Uterus (tissue), 4 donors: Measurements from ENCODE around the gene CMKLR1. TPM values are rescaled to one million over a fixed set of nuclear protein-coding genes. Genes with fewer than 3 reads are reported as not detected.

Source experiments
- DNase-seq, 2 donors: peaks; one replicate each; pipeline ENCODE4 v3.0.0-alpha.2; 2019 to 2020
- H3K27ac ChIP-seq, 2 donors: fragments of 200-600 bp; sonication (generic); 1 replicate in 1 of 2; 2 replicates in 1 of 2; pipeline ENCODE4 v1.5.1; 2016 to 2018
- H3K27me3 ChIP-seq, 2 donors: fragments of 200-600 bp; sonication (generic); one replicate each; pipeline ENCODE4 v1.5.1; 2018 to 2019; ENCODE audit warnings: control low read depth in 1 of 2
- H3K36me3 ChIP-seq, 2 donors: fragments of 200-600 bp; sonication (generic); one replicate each; pipeline ENCODE4 v1.5.1; 2019; ENCODE audit warnings: control low read depth in 1 of 2
- H3K4me1 ChIP-seq, 2 donors: fragments of 200-600 bp; sonication (generic); one replicate each; pipeline ENCODE4 v1.5.1; 2018 to 2019; ENCODE audit warnings: control low read depth in 1 of 2
- H3K4me3 ChIP-seq, 2 donors: fragments of 200-600 bp; sonication (generic); 1 replicate in 1 of 2; 2 replicates in 1 of 2; pipeline ENCODE4 v1.5.1; 2018 to 2019; ENCODE audit warnings: mild to moderate bottlenecking in 1 of 2
- H3K9me3 ChIP-seq, 2 donors: fragments of 200-600 bp; sonication (generic); one replicate each; pipeline ENCODE4 v1.5.1; 2019; ENCODE audit warnings: control low read depth in 1 of 2
- POLR2A ChIP-seq, 2 donors: fragments of 450-650 bp; IDR thresholded peaks; one replicate each; pipeline ENCODE4 v1.6.1; 2016; ENCODE audit warnings: antibody characterized with exemption in 2 of 2, mild to moderate bottlenecking in 1 of 2, moderate library complexity in 1 of 2
- intact Hi-C: fragments of 100-400 bp; cut with DNase I; formaldehyde crosslinking; loops from one replicate; pipeline ENCODE4 v1.15.1; 2023; ENCODE audit warnings: low total_unique reads
- total RNA-seq, 4 donors: library from RNA; depleted of rRNA in 3 of 4; stranded (reverse); fragments of >200 nt in 3 of 4; gene quantifications; one replicate each; pipeline versions ENCODE4 v1.1.0 to v1.2.4, GENCODE V29; 2014 to 2023
- TF ChIP-seq, protein P1 (sequence below), 4 experiments: fragments of 200-600 bp in 2 of 4; fragments of 450-650 bp in 2 of 4; sonication (generic) in 2 of 4; IDR thresholded peaks; one replicate each; pipeline ENCODE4 v1.5.1; 2016 to 2019; ENCODE audit warnings: antibody characterized with exemption in 4 of 4, mild to moderate bottlenecking in 2 of 4, moderate library complexity in 1 of 4
- donor health status: DM: yes; HTN: yes; CAD: no.

The CMKLR1 gene
- total RNA-seq, 4 donors from 2014 or later = 8.2 to 27.1 (median 11.5) TPM

DNA sequence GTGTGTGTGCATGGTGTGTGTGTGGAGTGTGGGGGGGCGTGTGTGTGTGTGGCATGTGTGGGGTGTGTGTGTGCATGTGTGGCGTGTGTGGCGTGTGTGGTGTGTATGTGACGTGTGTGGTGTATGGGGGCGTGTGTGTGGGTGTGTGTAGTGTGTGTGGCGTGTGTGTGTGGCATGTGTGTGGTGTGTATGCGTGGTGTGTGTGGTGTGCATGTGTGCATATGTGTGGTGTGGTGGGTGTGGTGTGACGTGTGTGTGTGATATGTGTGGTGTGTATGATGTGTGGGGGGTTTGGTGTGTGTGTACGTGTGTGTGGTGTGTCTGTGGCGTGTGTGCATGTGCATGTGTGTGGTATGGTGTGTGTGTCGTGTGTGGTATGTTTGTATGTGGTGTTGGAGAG is 24.1 kb upstream of the CMKLR1 start:
- no peaks in the 10 kb centered on the region for H3K27me3 ChIP-seq
- DNase-seq = no peak
- H3K9me3 ChIP-seq = no peaks in the 10 kb centered on the region
- intact Hi-C loops = no loop called here
- H3K27ac ChIP-seq = no peak overlapping the region
- H3K4me3 ChIP-seq = no peak overlapping the region
- no peaks in the 10 kb centered on the region for H3K36me3 ChIP-seq
- H3K4me1 ChIP-seq = no peaks in the 10 kb centered on the region
- TF ChIP-seq, protein P1, sequence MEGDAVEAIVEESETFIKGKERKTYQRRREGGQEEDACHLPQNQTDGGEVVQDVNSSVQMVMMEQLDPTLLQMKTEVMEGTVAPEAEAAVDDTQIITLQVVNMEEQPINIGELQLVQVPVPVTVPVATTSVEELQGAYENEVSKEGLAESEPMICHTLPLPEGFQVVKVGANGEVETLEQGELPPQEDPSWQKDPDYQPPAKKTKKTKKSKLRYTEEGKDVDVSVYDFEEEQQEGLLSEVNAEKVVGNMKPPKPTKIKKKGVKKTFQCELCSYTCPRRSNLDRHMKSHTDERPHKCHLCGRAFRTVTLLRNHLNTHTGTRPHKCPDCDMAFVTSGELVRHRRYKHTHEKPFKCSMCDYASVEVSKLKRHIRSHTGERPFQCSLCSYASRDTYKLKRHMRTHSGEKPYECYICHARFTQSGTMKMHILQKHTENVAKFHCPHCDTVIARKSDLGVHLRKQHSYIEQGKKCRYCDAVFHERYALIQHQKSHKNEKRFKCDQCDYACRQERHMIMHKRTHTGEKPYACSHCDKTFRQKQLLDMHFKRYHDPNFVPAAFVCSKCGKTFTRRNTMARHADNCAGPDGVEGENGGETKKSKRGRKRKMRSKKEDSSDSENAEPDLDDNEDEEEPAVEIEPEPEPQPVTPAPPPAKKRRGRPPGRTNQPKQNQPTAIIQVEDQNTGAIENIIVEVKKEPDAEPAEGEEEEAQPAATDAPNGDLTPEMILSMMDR (IDR thresholded peaks at IDR 0.05) = no peak
- TF ChIP-seq POLR2A (IDR thresholded peaks at IDR 0.05) = no peak

DNA sequence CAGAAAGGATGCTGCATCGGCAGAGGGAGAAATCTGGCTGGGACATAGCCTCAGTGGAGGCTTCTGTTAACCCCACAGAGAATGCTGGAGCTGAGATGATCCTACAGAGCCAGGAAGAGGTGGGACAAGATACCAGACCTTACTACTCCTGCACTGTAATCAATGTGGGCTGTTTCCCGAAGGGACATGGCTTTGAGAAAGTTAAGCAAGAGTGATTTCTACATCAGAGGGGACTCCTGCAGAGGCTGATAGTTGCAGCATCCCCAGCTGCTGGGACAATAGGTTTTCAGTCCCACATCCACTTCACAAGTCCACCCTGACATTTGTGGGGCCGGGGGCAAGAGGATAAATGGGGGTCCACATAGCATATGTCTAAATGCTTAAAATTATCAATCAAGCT is 22.5 kb upstream of the CMKLR1 start:
- intact Hi-C loops = no loop called here
- Histone ChIP-seq H3K4me1 (no peaks in the 10 kb centered on the region), H3K36me3 (no peaks in the 10 kb centered on the region)

DNA sequence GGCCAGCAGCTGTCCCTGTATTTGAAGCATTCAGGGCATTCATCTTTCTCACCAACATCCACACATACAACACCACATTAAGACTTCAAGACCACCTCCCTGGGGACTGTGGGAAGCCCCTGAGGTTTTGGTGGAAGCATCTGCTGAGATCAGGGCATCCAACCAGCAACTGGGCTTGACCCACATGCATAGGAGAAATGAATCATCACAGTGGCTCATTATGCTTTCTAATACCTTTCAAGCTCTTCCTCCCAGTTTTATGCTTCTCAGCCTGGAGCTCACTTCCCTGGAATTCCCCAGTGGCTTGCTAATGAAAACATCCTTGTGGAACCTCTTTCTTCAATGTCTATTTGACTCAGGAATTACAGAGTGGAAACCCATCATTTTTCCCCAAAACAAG is 21.4 kb upstream of the CMKLR1 start:
- DNase-seq = no peak
- H3K27me3 ChIP-seq = no peaks in the 10 kb centered on the region
- intact Hi-C loops = no loop called here
- H3K27ac ChIP-seq = no peak overlapping the region
- TF ChIP-seq, protein P1 (IDR thresholded peaks at IDR 0.05) = no peak
- no peak for TF ChIP-seq POLR2A (IDR thresholded peaks at IDR 0.05)
- no peak overlapping the region for H3K4me3 ChIP-seq
- no peaks in the 10 kb centered on the region for H3K36me3 ChIP-seq
- no peaks in the 10 kb centered on the region for H3K9me3 ChIP-seq
- no peaks in the 10 kb centered on the region for H3K4me1 ChIP-seq

More for the DNA sequence above, 22.5 kb upstream of the CMKLR1 start:
- Histone ChIP-seq H3K4me3 (no peak overlapping the region), H3K9me3 (no peaks in the 10 kb centered on the region), H3K27me3 (no peaks in the 10 kb centered on the region), H3K27ac (no peak overlapping the region)
- no peak for DNase-seq
- TF ChIP-seq POLR2A (IDR thresholded peaks at IDR 0.05) = no peak
- TF ChIP-seq, protein P1 (IDR thresholded peaks at IDR 0.05) = no peak

DNA sequence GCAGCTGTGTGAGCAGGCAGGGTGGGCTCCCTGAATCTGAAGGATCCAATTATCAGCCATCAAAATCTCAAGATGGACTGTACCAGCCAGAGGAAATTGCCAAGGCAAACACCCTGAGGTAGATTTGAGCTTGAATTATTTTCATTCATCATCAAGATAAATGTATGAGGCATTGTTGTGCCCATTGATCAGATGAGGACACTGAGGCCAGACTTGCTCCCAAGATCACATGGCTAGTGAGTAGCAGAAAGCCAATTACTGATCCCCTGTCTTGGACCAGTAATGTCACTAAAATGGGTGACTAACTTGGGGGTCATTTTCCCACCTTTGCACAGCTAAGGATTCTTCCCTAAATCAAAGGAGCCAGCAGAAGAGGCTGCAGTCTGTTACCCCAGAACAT is 20.9 kb upstream of the CMKLR1 start:
- intact Hi-C loops = no loop called here
- DNase-seq = no peak
- TF ChIP-seq, protein P1 (IDR thresholded peaks at IDR 0.05) = no peak
- TF ChIP-seq POLR2A (IDR thresholded peaks at IDR 0.05) = no peak
- Histone ChIP-seq H3K4me3 (no peak overlapping the region), H3K9me3 (no peaks in the 10 kb centered on the region), H3K4me1 (no peaks in the 10 kb centered on the region), H3K27ac (no peak overlapping the region), H3K27me3 (no peaks in the 10 kb centered on the region), H3K36me3 (no peaks in the 10 kb centered on the region)

DNA sequence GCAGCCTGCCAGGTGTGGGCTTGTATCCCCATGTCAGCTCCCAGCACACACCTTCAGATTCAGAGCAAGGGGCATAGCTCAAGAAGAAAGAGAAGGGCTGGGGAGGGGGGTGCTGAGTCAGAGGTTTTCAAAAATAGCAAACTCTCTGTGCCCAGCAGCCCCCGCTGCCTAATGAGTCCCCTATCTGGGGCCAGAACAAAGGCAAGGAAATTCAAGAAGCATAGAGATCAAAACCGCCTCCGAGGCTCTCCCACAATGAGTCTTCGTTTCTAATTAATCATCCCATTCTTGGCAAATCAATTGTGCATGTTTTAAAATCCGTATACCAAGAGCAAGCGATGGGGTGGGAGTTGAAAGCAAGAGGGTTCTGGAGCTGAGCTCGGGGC is 19.5 kb upstream of the CMKLR1 start:
- Histone ChIP-seq H3K27me3 (no peaks in the 10 kb centered on the region), H3K4me3 (no peak overlapping the region), H3K27ac (no peak overlapping the region), H3K9me3 (no peaks in the 10 kb centered on the region), H3K4me1 (no peaks in the 10 kb centered on the region), H3K36me3 (no peaks in the 10 kb centered on the region)
- intact Hi-C loops = no loop called here
- TF ChIP-seq, protein P1 (IDR thresholded peaks at IDR 0.05) = no peak
- TF ChIP-seq POLR2A (IDR thresholded peaks at IDR 0.05) = no peak
- no peak for DNase-seq
